Activated CD8-positive, alpha-beta memory T cell treated with anti-CD3 and anti-CD28 coated beads, Interleukin-2, amount 50 U/mL, for 24 hours (primary cell): ENCODE data around the gene UPF3A.
"Not testable (repeated sequence)": the region's sequence is repeated elsewhere in the genome, so short reads cannot be mapped to it uniquely, and the experiment has no call there.

Source experiments
- DNase-seq: peaks from one replicate; pipeline ENCODE4 v3.0.0-alpha.2; 2020; ENCODE audit errors: extremely low read depth

The UPF3A gene

DNA sequence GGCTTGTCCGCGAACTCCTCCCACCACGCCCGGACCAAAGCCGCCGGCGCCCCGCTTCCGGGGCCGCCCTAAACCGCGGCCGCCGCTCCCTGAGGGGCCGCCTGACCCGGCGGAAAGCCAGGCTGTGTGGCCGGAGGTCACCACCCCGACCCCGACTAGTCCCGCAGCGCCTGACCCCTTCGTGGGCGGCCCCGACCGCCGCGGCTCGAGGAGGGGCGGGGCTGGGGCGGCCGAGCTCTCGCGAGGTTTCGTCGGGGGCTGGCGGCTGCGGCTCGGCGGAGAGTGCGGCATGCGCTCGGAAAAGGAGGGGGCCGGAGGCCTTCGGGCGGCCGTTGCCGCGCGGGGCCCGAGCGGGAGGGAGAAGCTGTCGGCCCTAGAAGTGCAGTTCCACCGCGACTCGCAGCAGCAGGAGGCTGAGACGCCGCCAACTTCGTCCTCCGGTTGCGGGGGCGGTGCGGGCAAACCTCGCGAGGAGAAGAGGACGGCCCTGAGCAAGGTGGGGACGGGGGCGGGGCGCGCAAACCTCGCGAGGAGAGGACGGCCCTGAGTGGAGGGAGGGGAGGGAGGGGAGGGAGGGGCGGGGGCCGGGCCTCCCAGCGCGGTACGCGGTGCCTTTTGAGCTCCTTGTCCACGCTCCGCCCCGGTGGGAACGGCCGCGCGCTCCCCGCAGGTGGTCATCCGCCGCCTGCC, at the start of gene UPF3A:
Gene UPF3A (plus strand): TSS at position 251 of the 690 bp plus-strand sequence. CDS start 39 bp downstream, at position 290.
- peak; percentile 73 for DNase-seq

DNA sequence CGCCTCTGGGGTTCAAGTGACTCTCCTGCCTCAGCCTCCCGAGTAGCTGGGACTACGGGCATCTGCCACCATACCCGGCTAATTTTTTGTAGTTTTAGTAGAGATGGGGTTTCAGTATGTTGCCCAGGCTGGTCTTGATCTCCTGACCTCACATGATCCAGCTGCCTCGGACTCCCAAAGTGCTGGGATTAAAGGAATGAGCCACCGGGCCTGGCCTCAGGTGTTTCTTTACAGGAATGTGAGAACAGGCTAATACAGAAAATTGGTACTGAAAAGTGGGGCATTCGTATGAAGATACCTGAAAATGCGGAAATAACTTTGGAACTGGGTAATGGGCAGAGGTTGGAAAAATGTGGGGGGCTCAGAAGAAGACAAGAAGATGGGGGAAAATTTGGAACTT, 49.5 kb upstream of the UPF3A start:
- DNase-seq, result no peak

DNA sequence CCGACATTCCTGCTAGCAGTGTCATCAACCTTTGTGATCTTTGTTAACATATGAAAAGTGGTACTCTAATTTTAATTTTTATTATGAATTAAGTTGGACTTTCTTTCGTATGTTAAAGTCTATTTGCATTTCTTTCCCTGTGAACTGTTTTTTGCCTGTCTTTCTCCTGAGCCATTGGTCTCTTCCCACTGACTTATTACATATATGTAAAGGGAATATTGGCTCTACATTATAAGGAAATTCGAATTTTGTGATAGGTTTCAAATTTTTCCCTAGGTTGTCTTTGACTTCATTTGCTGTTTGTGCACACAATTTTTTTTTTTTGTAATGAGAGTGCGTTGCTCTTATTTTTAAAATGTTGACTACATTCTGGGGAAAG, 47.1 kb upstream of the UPF3A start:
- no peak for DNase-seq

DNA sequence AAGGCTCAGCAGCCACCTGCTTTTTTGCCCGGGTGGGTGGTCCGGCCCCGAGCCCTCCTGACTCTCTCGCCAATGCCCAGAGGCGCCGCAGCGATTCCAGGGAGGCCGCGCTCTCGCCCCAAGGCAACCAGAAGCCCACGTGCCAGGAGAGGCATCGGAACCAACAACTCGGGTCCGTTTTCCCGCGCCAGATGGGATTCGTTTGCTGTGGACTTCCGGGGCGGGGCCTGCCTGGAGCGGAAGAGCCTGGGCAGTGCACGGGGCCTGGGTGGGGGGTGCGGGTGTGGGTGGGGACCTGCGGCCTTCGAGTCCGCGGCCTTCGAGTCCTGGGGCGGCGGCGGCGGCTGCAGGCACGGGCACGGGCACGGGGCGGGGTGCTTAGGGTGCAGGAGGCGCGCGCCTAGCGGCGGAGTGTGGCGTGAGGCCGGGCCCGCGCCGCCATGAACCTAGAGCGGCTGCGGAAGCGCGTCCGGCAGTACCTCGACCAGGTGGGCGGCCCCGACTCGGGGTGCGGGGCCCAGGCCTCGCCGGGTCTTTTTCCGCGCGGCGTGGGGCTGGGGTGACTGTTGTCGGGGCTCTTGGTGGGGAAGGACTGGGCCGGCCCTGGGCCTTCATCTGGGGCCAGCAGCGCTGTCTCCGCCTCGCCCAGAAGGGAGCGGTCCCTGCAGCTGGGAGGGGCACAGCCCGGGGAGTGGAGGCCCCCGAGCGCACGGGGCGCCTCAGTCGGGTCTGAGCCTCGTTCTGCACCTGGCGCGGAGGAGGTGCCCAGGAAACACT, 46.6 kb upstream of the UPF3A start, which contains the start of gene CDC16:
Gene CDC16 (plus strand): TSS at position 253 of the 777 bp plus-strand sequence. CDS start 188 bp downstream, at position 441.
- peak; percentile 80 for DNase-seq

GRCh38 chr13:114235697-114236096, 45.7 kb upstream of the UPF3A start:
- DNase-seq, result no peak

GRCh38 chr13:114236227-114236626, 45.2 kb upstream of the UPF3A start:
- DNase-seq, result no peak

- DNase-seq, result no peak
These were observed 43.8 kb upstream of the UPF3A start for GRCh38 chr13:114237415-114238112.

- no peak for DNase-seq
These were observed 39.5 kb upstream of the UPF3A start for GRCh38 chr13:114241918-114242317.

- DNase-seq, result no peak
These were observed 37.4 kb upstream of the UPF3A start for GRCh38 chr13:114243971-114244370.

GRCh38 chr13:114244637-114245036, 36.8 kb upstream of the UPF3A start:
- DNase-seq, result no peak

- no peak for DNase-seq
These were observed 33.4 kb upstream of the UPF3A start for GRCh38 chr13:114248011-114248410.

DNA sequence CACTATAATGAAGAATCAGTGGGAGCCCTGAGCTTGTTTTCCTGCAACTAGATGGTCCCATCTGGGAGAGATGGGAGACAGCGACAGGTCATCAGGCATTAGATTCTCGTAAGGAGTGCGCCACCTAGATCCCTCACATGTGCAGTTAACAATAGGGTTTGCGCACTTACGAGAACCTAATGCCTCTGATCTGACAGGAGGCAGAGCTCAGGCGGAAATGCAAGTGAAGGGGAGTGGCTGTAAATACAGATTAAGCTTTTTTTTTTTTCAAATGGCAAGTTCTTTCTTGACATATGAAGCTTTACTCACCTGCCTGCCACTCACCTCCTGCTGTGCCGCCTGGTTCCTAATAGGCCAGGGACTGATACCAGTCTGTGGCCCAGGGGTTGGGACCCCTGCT, 32.3 kb upstream of the UPF3A start:
- DNase-seq, result no peak

GRCh38 chr13:114251639-114252440, 29.6 kb upstream of the UPF3A start:
- not testable (repeated sequence) for DNase-seq

DNA sequence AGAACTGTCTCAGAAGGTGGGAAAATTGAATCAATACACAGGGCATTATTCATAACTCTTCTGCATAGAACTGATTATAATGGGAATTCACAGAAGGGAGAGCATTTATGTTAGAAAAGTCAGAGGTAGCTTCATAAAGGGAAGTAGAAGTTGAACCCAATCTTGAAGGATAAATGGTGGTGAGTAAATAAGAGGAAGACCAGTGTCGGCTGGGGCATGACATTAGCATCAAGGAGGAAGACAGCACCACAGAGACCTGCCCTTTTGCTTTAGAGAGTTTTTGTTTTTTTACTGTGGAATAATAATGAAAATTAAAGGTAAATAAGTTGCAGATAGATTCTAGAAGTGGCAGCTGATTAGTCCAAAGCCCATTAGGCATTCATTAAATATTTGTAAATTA, 24.9 kb upstream of the UPF3A start:
- no peak for DNase-seq

- no peak for DNase-seq
These were observed 24.4 kb upstream of the UPF3A start for GRCh38 chr13:114257014-114257413.

DNA sequence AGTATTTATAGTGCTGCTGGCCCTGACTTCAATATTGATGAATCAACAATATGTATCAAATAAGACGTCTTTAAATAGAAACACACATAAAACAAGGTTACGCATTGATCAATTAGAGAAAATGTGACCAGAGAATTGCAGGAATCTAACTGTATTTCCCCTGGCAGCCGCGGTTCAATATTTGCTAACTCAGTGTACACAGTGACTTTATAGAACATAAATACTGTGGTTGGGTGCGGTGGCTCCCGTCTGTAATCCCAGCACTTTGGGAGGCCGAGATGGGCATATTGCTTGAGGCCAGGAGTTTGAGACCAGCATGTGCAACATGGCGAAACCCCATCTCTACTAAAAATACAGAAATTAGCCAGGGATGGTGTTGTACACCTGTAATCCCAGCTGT, 22.8 kb upstream of the UPF3A start:
- DNase-seq, result no peak

- DNase-seq, result no peak
These were observed 22.0 kb upstream of the UPF3A start for GRCh38 chr13:114259374-114259773.

- no peak for DNase-seq
These were observed 21.4 kb upstream of the UPF3A start for GRCh38 chr13:114259974-114260373.

- DNase-seq, result no peak
These were observed 20.6 kb upstream of the UPF3A start for GRCh38 chr13:114260814-114261213.

GRCh38 chr13:114261328-114261965, 20.0 kb upstream of the UPF3A start:
- DNase-seq, result no peak

DNA sequence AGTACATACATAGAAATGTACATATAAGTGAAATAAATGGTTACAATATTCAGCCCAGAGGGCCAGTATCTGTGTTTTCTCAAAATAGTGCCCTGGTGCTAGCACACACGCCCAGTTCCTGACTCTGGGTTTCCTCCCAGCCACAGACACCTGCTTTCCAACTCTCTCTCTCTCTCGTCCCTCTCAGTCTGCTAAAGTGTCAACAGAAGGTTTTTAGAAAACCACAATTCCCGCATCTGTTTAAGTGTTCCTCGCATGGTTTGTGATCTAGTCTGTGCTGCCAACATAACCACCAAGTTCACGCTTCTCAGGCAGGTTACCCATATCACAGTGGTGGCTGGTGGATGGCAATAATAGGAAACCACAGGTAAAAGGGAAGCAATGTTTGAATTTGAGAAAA, 17.8 kb upstream of the UPF3A start:
- DNase-seq, result no peak
